GM18909 (cell line): Measurements from ENCODE around the gene GADD45G.

Experiments used
- ATAC-seq: cut with Tn5 transposase; IDR thresholded peaks from one replicate; pipeline ENCODE4 v1.9.1; 2021; ENCODE audit warnings: mild to moderate bottlenecking; ENCODE audit not compliant: unreplicated experiment, poor library complexity

GADD45G gene

GRCh38 chr9:89606624-89607311 lies 2.0 kb downstream of the GADD45G start:
- no peak for ATAC-seq

GRCh38 chr9:89608641-89609335 lies 4.0 kb downstream of the GADD45G start:
- ATAC-seq, result no peak

- ATAC-seq, result no peak
These were observed 4.7 kb downstream of the GADD45G start for GRCh38 chr9:89609426-89610006.

GRCh38 chr9:89610391-89610925 lies 5.6 kb downstream of the GADD45G start:
- ATAC-seq, result no peak

GRCh38 chr9:89611425-89611824 lies 6.6 kb downstream of the GADD45G start:
- no peak for ATAC-seq

GRCh38 chr9:89612566-89613278 lies 7.9 kb downstream of the GADD45G start:
- ATAC-seq, result no peak

- ATAC-seq, result no peak
These were observed 9.4 kb downstream of the GADD45G start for GRCh38 chr9:89613912-89614892.

GRCh38 chr9:89615661-89616060 lies 10.8 kb downstream of the GADD45G start:
- no peak for ATAC-seq

- no peak for ATAC-seq
These were observed 11.6 kb downstream of the GADD45G start for GRCh38 chr9:89616411-89616810.

- ATAC-seq, result no peak
These were observed 13.2 kb downstream of the GADD45G start for GRCh38 chr9:89617978-89618377.

GRCh38 chr9:89619019-89619418 lies 14.2 kb downstream of the GADD45G start:
- no peak for ATAC-seq

- no peak for ATAC-seq
These were observed 14.8 kb downstream of the GADD45G start for GRCh38 chr9:89619424-89620138.

- no peak for ATAC-seq
These were observed 16.2 kb downstream of the GADD45G start for GRCh38 chr9:89621031-89621430.

- ATAC-seq, result no peak
These were observed 16.9 kb downstream of the GADD45G start for GRCh38 chr9:89621676-89622075.

- ATAC-seq, result no peak
These were observed 18.4 kb downstream of the GADD45G start for GRCh38 chr9:89622933-89623861.

GRCh38 chr9:89623925-89624420 lies 19.2 kb downstream of the GADD45G start:
- ATAC-seq, result no peak

GRCh38 chr9:89625721-89626687 lies 21.2 kb downstream of the GADD45G start:
- ATAC-seq, result no peak
